ENCODE measurements around the gene UQCRHL.

DNA sequence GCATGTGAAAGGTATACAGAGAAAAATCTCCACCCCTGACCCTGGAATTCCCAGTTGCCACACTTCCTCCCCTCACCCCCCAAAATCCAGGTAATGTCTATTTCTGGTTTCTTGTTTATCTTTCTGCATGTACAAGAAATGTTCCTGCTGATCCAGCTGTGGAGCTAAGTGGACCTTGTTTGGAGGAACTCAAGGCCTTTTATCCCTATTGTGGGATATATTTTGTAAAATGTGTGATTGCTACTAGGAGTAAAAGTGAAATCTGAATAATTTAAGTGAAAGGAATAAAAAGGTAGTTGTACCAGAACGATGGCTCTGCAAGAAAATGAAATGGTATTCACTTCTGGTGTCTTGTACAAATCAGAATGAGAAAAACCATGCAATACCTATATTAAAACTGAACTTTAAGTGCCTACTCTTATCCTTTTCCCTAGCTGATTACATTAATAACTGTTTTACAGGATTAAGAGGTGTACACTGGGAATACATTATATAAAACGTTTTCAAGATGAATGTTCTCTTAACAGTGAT lies 43.1 kb upstream of the UQCRHL start:
- TF ChIP-seq CTCF (IDR thresholded peaks at IDR 0.05; ENCODE audit: low read depth, low read length, poor library complexity, severe bottlenecking) (no peak), EZH2phosphoT487 (IDR thresholded peaks at IDR 0.05; ENCODE audit: borderline replicate concordance, low read length) (no peak)
